Measurements from ENCODE around the gene NR2E3. TPM values are rescaled to one million over a fixed set of nuclear protein-coding genes. Genes with fewer than 3 reads are reported as not detected.

The NR2E3 gene
- total and polyA plus RNA-seq, 2 of the 13 experiments (the other 11 are each of a cell fraction or from before 2014, with no cell fraction given) = not detected

DNA sequence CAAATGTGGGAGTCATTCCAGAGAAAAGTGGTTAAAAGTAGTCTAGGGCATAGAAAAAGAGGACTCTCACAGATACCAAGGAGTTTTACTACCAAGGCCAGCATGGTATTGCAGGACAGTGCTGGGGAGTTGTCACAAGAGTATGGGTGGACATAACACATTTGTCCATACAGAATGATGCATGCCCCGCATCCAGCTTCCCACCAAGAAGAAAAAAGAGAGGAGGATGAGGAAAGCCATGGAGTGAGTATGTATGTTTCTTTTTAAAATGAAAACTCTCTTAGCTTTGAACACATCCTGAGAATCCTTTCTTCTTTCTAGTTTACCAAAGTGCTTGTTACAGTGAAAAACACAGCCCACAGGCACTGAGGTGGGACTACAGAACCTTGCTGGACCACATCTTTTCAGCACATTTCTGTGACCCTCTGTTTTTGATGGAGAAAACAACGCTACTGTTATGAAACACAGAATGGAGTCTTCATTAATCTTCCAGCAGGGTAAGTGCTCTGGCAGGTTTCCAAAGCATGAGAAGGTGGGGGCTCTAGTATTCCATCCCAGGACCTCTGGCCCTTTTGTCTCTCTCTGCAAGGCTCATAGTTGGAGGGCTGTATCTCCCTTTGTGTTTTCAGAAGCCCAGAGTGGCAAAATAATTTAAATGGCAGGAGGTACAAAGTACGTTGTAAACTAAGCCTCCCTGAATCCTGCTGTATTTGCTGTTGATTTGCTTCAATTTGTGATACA, 12.7 kb downstream of the NR2E3 start:
- BruUV-seq (replicated peaks) = no TSS peak
- no peaks in the 10 kb centered on the region for H4K20me1 ChIP-seq (ENCODE audit: insufficient read depth, low read length)
- no peak overlapping the region for H3K4me3 ChIP-seq (replicated peaks in 1 of 3; ENCODE audit: insufficient read depth in 1 of 3, low read depth in 2 of 3, low read length in 3 of 3)
- H3K9ac ChIP-seq (ENCODE audit: insufficient read depth, low read depth, low read length) = no peak overlapping the region
- intact Hi-C loops (cut with micrococcal nuclease; ENCODE audit: unreplicated experiment) (no loop called here), in situ Hi-C loops (cut with HindIII; ENCODE audit: extremely low pct_ligation_motif_present, low pct_unique_long_range_greater_than_20kb) (no loop called here)
- H3K36me3 ChIP-seq (replicated peaks in 1 of 2; ENCODE audit: control insufficient read depth in 1 of 2, insufficient read depth in 2 of 2, low read length in 2 of 2) = no peaks in the 10 kb centered on the region; a peak in 2 of 5 replicates
- no peak for FAIRE-seq
- WGBS (ENCODE audit: low lambda C conversion rate) = 83% methylated on average over 3 of the region's 3 CpGs
- TF ChIP-seq, protein P1, sequence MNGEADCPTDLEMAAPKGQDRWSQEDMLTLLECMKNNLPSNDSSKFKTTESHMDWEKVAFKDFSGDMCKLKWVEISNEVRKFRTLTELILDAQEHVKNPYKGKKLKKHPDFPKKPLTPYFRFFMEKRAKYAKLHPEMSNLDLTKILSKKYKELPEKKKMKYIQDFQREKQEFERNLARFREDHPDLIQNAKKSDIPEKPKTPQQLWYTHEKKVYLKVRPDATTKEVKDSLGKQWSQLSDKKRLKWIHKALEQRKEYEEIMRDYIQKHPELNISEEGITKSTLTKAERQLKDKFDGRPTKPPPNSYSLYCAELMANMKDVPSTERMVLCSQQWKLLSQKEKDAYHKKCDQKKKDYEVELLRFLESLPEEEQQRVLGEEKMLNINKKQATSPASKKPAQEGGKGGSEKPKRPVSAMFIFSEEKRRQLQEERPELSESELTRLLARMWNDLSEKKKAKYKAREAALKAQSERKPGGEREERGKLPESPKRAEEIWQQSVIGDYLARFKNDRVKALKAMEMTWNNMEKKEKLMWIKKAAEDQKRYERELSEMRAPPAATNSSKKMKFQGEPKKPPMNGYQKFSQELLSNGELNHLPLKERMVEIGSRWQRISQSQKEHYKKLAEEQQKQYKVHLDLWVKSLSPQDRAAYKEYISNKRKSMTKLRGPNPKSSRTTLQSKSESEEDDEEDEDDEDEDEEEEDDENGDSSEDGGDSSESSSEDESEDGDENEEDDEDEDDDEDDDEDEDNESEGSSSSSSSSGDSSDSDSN (CRISPR knock-in tag; IDR thresholded peaks at IDR 0.05) = no peak
- TF ChIP-seq SP1 (IDR thresholded peaks at IDR 0.05) (no peak), SP1 (CRISPR knock-in tag; IDR thresholded peaks at IDR 0.05) (no peak), ATF7-NPFF (CRISPR knock-in tag; IDR thresholded peaks at IDR 0.05; ENCODE audit: low read depth) (no peak), KDM4B (CRISPR knock-in tag; IDR thresholded peaks at IDR 0.05) (no peak), BRF2 (CRISPR knock-in tag; IDR thresholded peaks at IDR 0.05) (no peak), RXRA (CRISPR knock-in tag; IDR thresholded peaks at IDR 0.05) (no peak), ZFAT (CRISPR knock-in tag; conservative IDR thresholded peaks at IDR 0.05) (no peak), AGO2 (optimal IDR thresholded peaks at IDR 0.05; ENCODE audit: low read depth, low read length) (no peak), ZNF777 (CRISPR knock-in tag; IDR thresholded peaks at IDR 0.05) (no peak), HNRNPLL (IDR thresholded peaks at IDR 0.05; ENCODE audit: low read depth, low read length, poor library complexity, severe bottlenecking) (no peak), CHD2 (IDR thresholded peaks at IDR 0.05; ENCODE audit: low read depth, low read length) (no peak)
- TF ChIP-seq, protein P2, sequence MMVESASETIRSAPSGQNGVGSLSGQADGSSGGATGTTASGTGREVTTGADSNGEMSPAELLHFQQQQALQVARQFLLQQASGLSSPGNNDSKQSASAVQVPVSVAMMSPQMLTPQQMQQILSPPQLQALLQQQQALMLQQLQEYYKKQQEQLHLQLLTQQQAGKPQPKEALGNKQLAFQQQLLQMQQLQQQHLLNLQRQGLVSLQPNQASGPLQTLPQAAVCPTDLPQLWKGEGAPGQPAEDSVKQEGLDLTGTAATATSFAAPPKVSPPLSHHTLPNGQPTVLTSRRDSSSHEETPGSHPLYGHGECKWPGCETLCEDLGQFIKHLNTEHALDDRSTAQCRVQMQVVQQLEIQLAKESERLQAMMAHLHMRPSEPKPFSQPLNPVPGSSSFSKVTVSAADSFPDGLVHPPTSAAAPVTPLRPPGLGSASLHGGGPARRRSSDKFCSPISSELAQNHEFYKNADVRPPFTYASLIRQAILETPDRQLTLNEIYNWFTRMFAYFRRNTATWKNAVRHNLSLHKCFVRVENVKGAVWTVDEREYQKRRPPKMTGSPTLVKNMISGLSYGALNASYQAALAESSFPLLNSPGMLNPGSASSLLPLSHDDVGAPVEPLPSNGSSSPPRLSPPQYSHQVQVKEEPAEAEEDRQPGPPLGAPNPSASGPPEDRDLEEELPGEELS (CRISPR knock-in tag; IDR thresholded peaks at IDR 0.05) = no peak
- no peak overlapping the region for H3K27ac ChIP-seq (ENCODE audit: extremely low read length, insufficient read depth, low read length)
- H3K9me3 ChIP-seq (ENCODE audit: low read length) = peaks cover 21% of the 10 kb centered on the region; the same call in 1 of the 2 replicates
- ATAC-seq = no peak
- POLR2A ChIA-PET = no interaction called here
- no peaks in the 10 kb centered on the region for H3K4me1 ChIP-seq (ENCODE audit: insufficient read depth, low read length)
- H3K27me3 ChIP-seq (ENCODE audit: control insufficient read depth in 1 of 2, insufficient read depth in 2 of 2, low read length in 2 of 2) = no peaks in the 10 kb centered on the region
- no peak for DNase-seq (ENCODE audit: low spot score)
- H3K79me2 ChIP-seq (ENCODE audit: insufficient read depth, low read length) = no peaks in the 10 kb centered on the region
- no peak overlapping the region for H3K4me2 ChIP-seq (ENCODE audit: low read depth, low read length)
- no peak overlapping the region for H2AFZ ChIP-seq (ENCODE audit: low read length)
- CTCF ChIA-PET (ENCODE audit: low intra/inter-chr PET ratio, low total read pairs) = no interaction called here

All from HepG2 (cell line).